ENCODE measurements around the gene GALK2. TPM values are rescaled to one million over a fixed set of nuclear protein-coding genes. Genes with fewer than 3 reads are reported as not detected.

GALK2 gene
- total and polyA plus RNA-seq, 2 of the 4 experiments (the other 2 are of a cell fraction), result 27.0 to 63.6 TPM

- Histone ChIP-seq H2BK120ac (ENCODE audit: low read depth, low read length) (no peak overlapping the region), H4K91ac (ENCODE audit: insufficient read depth, low read depth, low read length) (no peak overlapping the region), H3K4me1 (ENCODE audit: control insufficient read depth, insufficient read depth, low read length) (no peaks in the 10 kb centered on the region), H3K27ac (ENCODE audit: insufficient read depth, low read length) (no peak overlapping the region), H3K4me3 (ENCODE audit: insufficient read depth, low read depth, low read length) (no peak overlapping the region), H2AK5ac (ENCODE audit: low read depth, low read length) (no peak overlapping the region), H3K23ac (ENCODE audit: low read depth, low read length) (no peak overlapping the region), H3K56ac (ENCODE audit: extremely low read depth, insufficient read depth, low read length) (no peak overlapping the region), H2AK9ac (replicated peaks; ENCODE audit: low read depth, low read length, poor library complexity) (no peak overlapping the region), H3K27me3 (ENCODE audit: control insufficient read depth, insufficient read depth, low read length) (no peaks in the 10 kb centered on the region), H3K9ac (ENCODE audit: low read depth, low read length) (no peak overlapping the region), H3K9me1 (ENCODE audit: insufficient read depth, low read length) (0 out of 2 replicates have a peak, but pooled peaks cover 3% of the 10 kb centered on the region), H3K79me1 (ENCODE audit: low read depth in 1 of 2, low read length in 2 of 2) (peaks cover 0 to 3% of the 10 kb centered on the region in 2 experiments; a peak in 2 of 4 replicates), H3K4ac (ENCODE audit: low read depth, low read length) (no peak overlapping the region), H3K9me3 (ENCODE audit: control insufficient read depth, insufficient read depth, low read length) (peaks cover 1% of the 10 kb centered on the region; the same call in 1 of the 2 replicates), H3K14ac (replicated peaks; ENCODE audit: low read depth, low read length) (no peak overlapping the region), H3K4me2 (ENCODE audit: low read depth, low read length) (no peak overlapping the region), H3K36me3 (ENCODE audit: control insufficient read depth, insufficient read depth, low read length) (no peaks in the 10 kb centered on the region), H2BK15ac (ENCODE audit: low read depth, low read length) (no peak overlapping the region), H2AFZ (replicated peaks; ENCODE audit: low read length, poor library complexity) (no peak overlapping the region), H4K8ac (ENCODE audit: low read depth in 2 of 2, low read length in 2 of 2) (no peak overlapping the region), H2BK5ac (ENCODE audit: low read depth, low read length, poor library complexity, severe bottlenecking) (no peak overlapping the region), H2BK20ac (ENCODE audit: low read depth, low read length) (no peak overlapping the region), H3K18ac (ENCODE audit: low read depth, low read length) (no peak overlapping the region), H4K20me1 (ENCODE audit: insufficient read depth, low read length) (no peaks in the 10 kb centered on the region), H4K5ac (ENCODE audit: low read depth, low read length) (no peak overlapping the region)
- CTCF ChIA-PET, result no interaction called here
- WGBS, 2 experiments (ENCODE audit: extremely low coverage in 2 of 2, insufficient read length in 1 of 2), result 92% methylated on average over 2 of the region's 10 CpGs; no CpG with 5 or more reads in 1 of the 2 experiments
- POLR2A ChIA-PET (ENCODE audit: unreplicated experiment), result no interaction called here
- BruUV-seq (replicated peaks), result no TSS peak
- no peak for TF ChIP-seq RFX5 (IDR thresholded peaks at IDR 0.05; ENCODE audit: low read depth, low read length)
- ATAC-seq (ENCODE audit: low read depth), result no peak
- dilution Hi-C loops (cut with HindIII; ENCODE audit: low sequenced_read_pairs, unreplicated experiment), result no loop called here
- no peak for DNase-seq
- intact Hi-C loops (cut with micrococcal nuclease), result no loop called here
- in situ Hi-C loops (cut with MboI; ENCODE audit: low sequenced_read_pairs), result no loop called here
Observed at GRCh38 chr15:49339656-49340055, 169.6 kb downstream of the GALK2 start.
